Prostate gland (tissue), 2 donors: ENCODE measurements around the gene LRRC4C. TPM values are rescaled to one million over a fixed set of nuclear protein-coding genes. Genes with fewer than 3 reads are reported as not detected.

Experiments used
- DNase-seq: peaks from one replicate; pipeline ENCODE4 v3.0.0-alpha.2; 2019; ENCODE audit warnings: low spot score
- H3K27ac ChIP-seq, 2 donors: fragments of 200-600 bp; sonication (generic); 2 replicates each; pipeline ENCODE4 v1.5.1; 2017 to 2019
- H3K27me3 ChIP-seq: fragments of 200-600 bp; sonication (generic); replicated peaks from 2 replicates; pipeline ENCODE4 v1.5.1; 2019; ENCODE audit not compliant: insufficient read depth
- H3K36me3 ChIP-seq, 2 donors: fragments of 200-600 bp; sonication (generic); 1 replicate in 1 of 2; 2 replicates in 1 of 2; pipeline versions ENCODE4 v1.5.1 to v1.8.1; 2017 to 2019
- H3K4me1 ChIP-seq: fragments of 200-600 bp; sonication (generic); replicated peaks from 2 replicates; pipeline ENCODE4 v1.5.1; 2019
- H3K4me3 ChIP-seq, 2 donors: fragments of 200-600 bp; sonication (generic); 2 replicates each; pipeline ENCODE4 v1.5.1; 2017 to 2019
- H3K9me3 ChIP-seq: fragments of 200-600 bp; sonication (generic); 2 replicates; pipeline ENCODE4 v1.5.1; 2017
- CTCF ChIP-seq, 4 experiments: fragments of 200-600 bp in 2 of 4; fragments of 450-650 bp in 2 of 4; sonication (generic) in 2 of 4; IDR thresholded peaks; 1 replicate in 3 of 4; 2 replicates in 1 of 4; pipeline ENCODE4 v1.5.1; 2016 to 2019; ENCODE audit warnings: antibody characterized with exemption in 4 of 4, mild to moderate bottlenecking in 2 of 4, moderate library complexity in 2 of 4
- POLR2A ChIP-seq: fragments of 450-650 bp; IDR thresholded peaks from one replicate; pipeline ENCODE4 v1.6.1; 2016; ENCODE audit warnings: antibody characterized with exemption, mild to moderate bottlenecking
- POLR2AphosphoS5 ChIP-seq: sonication (generic); formaldehyde crosslinking; IDR thresholded peaks from one replicate; pipeline ENCODE4 v1.6.1; 2017; ENCODE audit warnings: antibody characterized with exemption
- WGBS: methylation state at CpG from one replicate; pipeline ENCODE4 v1.1.5; 2018; 5-methylcytosine and 5-hydroxymethylcytosine counted together
- intact Hi-C: fragments of 100-400 bp; cut with DNase I; formaldehyde crosslinking; loops from one replicate; pipeline ENCODE4 v1.14.2; 2022
- total RNA-seq, 2 donors: library from RNA; depleted of rRNA; stranded (reverse); fragments of >200 nt; gene quantifications; one replicate each; pipeline ENCODE4 v1.1.0, GENCODE V29; 2016

Gene LRRC4C
- total RNA-seq, 2 donors from 2014 or later, result 0.28 TPM; not detected in 1

GRCh38 chr11:40219401-40219800 lies 1240.1 kb downstream of the LRRC4C start:
- Histone ChIP-seq H3K36me3 (no peaks in the 10 kb centered on the region), H3K27me3 (no peaks in the 10 kb centered on the region), H3K9me3 (no peaks in the 10 kb centered on the region), H3K4me1 (no peaks in the 10 kb centered on the region), H3K4me3 (no peak overlapping the region), H3K27ac (no peak overlapping the region)
- TF ChIP-seq CTCF (IDR thresholded peaks at IDR 0.05) (no peak), POLR2A (no peak), POLR2AphosphoS5 (no peak)
- DNase-seq, result no peak
- WGBS, result 54% methylated on average over 3 of the region's 3 CpGs
- intact Hi-C loops, result no loop called here

DNA sequence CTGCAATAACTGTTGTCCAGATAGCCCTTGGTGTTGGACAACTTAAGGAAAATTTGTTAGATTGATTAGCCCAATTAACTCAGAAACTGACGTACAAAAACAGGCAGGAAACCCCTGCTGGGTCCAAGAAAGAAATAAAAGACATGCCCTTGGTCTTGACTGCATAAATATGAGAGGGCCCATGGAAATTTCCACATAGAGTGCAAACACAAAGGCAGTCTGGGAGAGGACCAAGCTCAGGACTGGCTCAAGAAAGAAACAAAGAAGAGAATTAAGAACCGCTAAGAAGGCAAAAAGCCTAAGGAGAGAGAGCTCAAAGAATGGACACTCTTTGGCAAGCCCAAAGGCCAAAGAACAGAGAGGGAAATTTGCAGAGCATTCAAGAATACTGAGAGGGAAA lies 1243.9 kb downstream of the LRRC4C start:
- no peaks in the 10 kb centered on the region for H3K9me3 ChIP-seq
- intact Hi-C loops, result no loop called here
- no peak overlapping the region for H3K27ac ChIP-seq
- no peaks in the 10 kb centered on the region for H3K27me3 ChIP-seq
- WGBS, result 79% methylated on average over 2 of the region's 2 CpGs
- H3K36me3 ChIP-seq, result no peaks in the 10 kb centered on the region
- no peak overlapping the region for H3K4me3 ChIP-seq
- no peak for DNase-seq
- TF ChIP-seq POLR2AphosphoS5, result no peak
- no peak for TF ChIP-seq POLR2A
- TF ChIP-seq CTCF (IDR thresholded peaks at IDR 0.05), result no peak
- no peaks in the 10 kb centered on the region for H3K4me1 ChIP-seq

- TF ChIP-seq CTCF (IDR thresholded peaks at IDR 0.05) (no peak), POLR2A (no peak), POLR2AphosphoS5 (no peak)
- H3K4me1 ChIP-seq, result no peaks in the 10 kb centered on the region
- DNase-seq, result no peak
- no peaks in the 10 kb centered on the region for H3K9me3 ChIP-seq
- H3K36me3 ChIP-seq, result no peaks in the 10 kb centered on the region
- no peak overlapping the region for H3K27ac ChIP-seq
- no peaks in the 10 kb centered on the region for H3K27me3 ChIP-seq
- intact Hi-C loops, result no loop called here
- H3K4me3 ChIP-seq, result no peak overlapping the region
These were observed 1252.0 kb downstream of the LRRC4C start for GRCh38 chr11:40207416-40207815.

DNA sequence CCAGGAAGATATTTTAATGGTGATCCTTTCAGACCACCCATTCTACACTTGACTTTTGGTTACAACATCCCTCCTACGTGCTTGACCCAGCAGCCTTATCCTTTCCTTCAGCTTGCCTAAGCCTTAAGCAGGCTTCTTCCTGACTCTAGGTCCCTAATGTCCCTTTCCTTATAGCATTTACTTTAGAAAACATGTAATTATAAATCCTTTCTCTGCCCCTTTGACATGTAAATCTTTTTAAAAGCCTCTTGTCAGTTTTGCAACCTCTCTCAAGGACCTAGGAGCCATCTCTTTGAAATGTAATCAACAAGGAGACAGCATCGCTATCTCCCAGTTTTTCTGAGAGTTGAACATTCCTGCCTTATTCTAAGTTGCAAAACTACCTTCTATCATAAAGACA lies 1255.2 kb downstream of the LRRC4C start:
- no peak for TF ChIP-seq POLR2A
- TF ChIP-seq POLR2AphosphoS5, result no peak
- no peak for TF ChIP-seq CTCF (IDR thresholded peaks at IDR 0.05)
- H3K36me3 ChIP-seq, result no peaks in the 10 kb centered on the region
- 91% methylated on average over 2 of the region's 2 CpGs for WGBS
- no peaks in the 10 kb centered on the region for H3K27me3 ChIP-seq
- intact Hi-C loops, result no loop called here
- H3K27ac ChIP-seq, result no peak overlapping the region
- H3K9me3 ChIP-seq, result no peaks in the 10 kb centered on the region
- DNase-seq, result no peak
- H3K4me3 ChIP-seq, result no peak overlapping the region
- H3K4me1 ChIP-seq, result no peaks in the 10 kb centered on the region

DNA sequence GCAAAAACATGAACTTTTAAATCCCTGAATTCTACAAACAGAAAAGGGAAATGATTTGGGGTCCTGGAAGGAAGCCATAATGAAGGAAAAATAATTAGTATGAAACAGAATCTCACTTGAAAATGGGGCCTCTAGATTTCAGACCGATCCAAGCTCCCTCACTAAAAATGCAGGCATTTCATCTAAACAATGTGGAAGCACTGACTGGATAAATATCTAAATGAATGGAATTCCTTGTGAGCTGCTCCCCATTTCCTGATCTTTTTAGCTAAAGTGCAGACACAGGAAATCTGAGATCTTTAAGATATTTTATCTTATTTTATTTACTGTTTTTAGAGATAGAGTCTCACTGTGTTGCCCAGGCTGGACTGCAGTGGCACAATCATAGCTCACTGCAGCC lies 1255.8 kb downstream of the LRRC4C start:
- TF ChIP-seq POLR2A, result no peak
- no peak for TF ChIP-seq CTCF (IDR thresholded peaks at IDR 0.05)
- H3K4me3 ChIP-seq, result no peak overlapping the region
- WGBS, result 18% methylated on average over 1 of the region's 1 CpG
- intact Hi-C loops, result no loop called here
- H3K27me3 ChIP-seq, result no peaks in the 10 kb centered on the region
- no peaks in the 10 kb centered on the region for H3K4me1 ChIP-seq
- no peak for DNase-seq
- H3K27ac ChIP-seq, result no peak overlapping the region
- H3K9me3 ChIP-seq, result no peaks in the 10 kb centered on the region
- H3K36me3 ChIP-seq, result no peaks in the 10 kb centered on the region
